Natural killer cell (primary cell): ENCODE data around the gene ZFYVE21. TPM values are rescaled to one million over a fixed set of nuclear protein-coding genes. Genes with fewer than 3 reads are reported as not detected.

Experiments
- ATAC-seq, 3 donors: fragments of 150-1000 bp in 2 of 3; fragments of 200-7000 bp in 1 of 3; cut with Tn5 transposase; 1 replicate in 1 of 3; 2 replicates in 2 of 3; pipeline ENCODE4 v1.10.0; 2021; ENCODE audit warnings: mild to moderate bottlenecking in 2 of 3, moderate library complexity in 2 of 3
- DNase-seq, 2 donors: peaks; one replicate each; pipeline versions ENCODE4 v3.0.0 to v3.0.0-alpha.2; 2013 to 2021; ENCODE audit warnings: mixed read lengths in 1 of 2
- H3K27ac ChIP-seq: one replicate; pipeline ENCODE4 v1.5.1; 2013; ENCODE audit warnings: mild to moderate bottlenecking, low read length
- H3K27me3 ChIP-seq: one replicate; pipeline ENCODE4 v1.6.1; 2013; ENCODE audit warnings: low read length; ENCODE audit not compliant: control insufficient read depth, insufficient read depth
- H3K36me3 ChIP-seq: one replicate; pipeline ENCODE4 v1.6.1; 2013; ENCODE audit warnings: low read length; ENCODE audit not compliant: control insufficient read depth, insufficient read depth
- H3K4me1 ChIP-seq: one replicate; pipeline ENCODE4 v1.6.1; 2013; ENCODE audit warnings: low read length; ENCODE audit not compliant: control insufficient read depth, insufficient read depth
- H3K4me3 ChIP-seq: one replicate; pipeline ENCODE4 v1.5.1; 2013; ENCODE audit warnings: low read length
- H3K9me3 ChIP-seq: one replicate; pipeline ENCODE4 v1.6.1; 2013; ENCODE audit warnings: low read length; ENCODE audit not compliant: control insufficient read depth, insufficient read depth
- H3K27ac Mint-ChIP-seq, 2 donors: one replicate each; pipeline ENCODE4 v1.8.0; 2022; ENCODE audit warnings: mild to moderate bottlenecking in 2 of 2, mixed read lengths in 2 of 2, moderate library complexity in 1 of 2
- H3K27me3 Mint-ChIP-seq, 2 donors: one replicate each; pipeline ENCODE4 v1.8.0; 2022; ENCODE audit warnings: low read depth in 2 of 2, mixed read lengths in 2 of 2
- H3K36me3 Mint-ChIP-seq: one replicate; pipeline ENCODE4 v1.8.0; 2022; ENCODE audit warnings: mixed read lengths
- H3K4me1 Mint-ChIP-seq, 2 donors: one replicate each; pipeline ENCODE4 v1.8.0; 2022; ENCODE audit warnings: mixed read lengths in 2 of 2
- H3K4me3 Mint-ChIP-seq: one replicate; pipeline ENCODE4 v1.8.0; 2022; ENCODE audit warnings: mild to moderate bottlenecking, moderate library complexity, mixed read lengths
- H3K9me3 Mint-ChIP-seq, 2 donors: one replicate each; pipeline ENCODE4 v1.8.0; 2022; ENCODE audit warnings: mixed read lengths in 2 of 2
- WGBS: methylation state at CpG from one replicate; pipeline ENCODE4 v1.1.7; 2013; ENCODE audit warnings: missing lambda C conversion rate; ENCODE audit not compliant: insufficient coverage; 5-methylcytosine and 5-hydroxymethylcytosine counted together
- intact Hi-C: fragments of 100-400 bp; cut with micrococcal nuclease; formaldehyde crosslinking; loops from one replicate; pipeline ENCODE4 v1.14.2; 2022
- total RNA-seq, 4 donors: library from RNA; stranded (reverse); fragments of 120-200 nt in 1 of 4; gene quantifications; one replicate each; pipeline versions ENCODE4 v1.2.3 to v1.2.4, GENCODE V29; 2013 to 2022
- TF ChIP-seq, protein P1 (sequence below): fragments of 200-600 bp; IDR thresholded peaks from one replicate; pipeline ENCODE4 v1.8.0; 2022; ENCODE audit warnings: antibody characterized with exemption

The ZFYVE21 gene
- total RNA-seq, 3 donors from 2014 or later (not counting 1 experiment from before 2014, with no cell fraction given) = 5.9 to 10.7 (median 8.5) TPM

DNA sequence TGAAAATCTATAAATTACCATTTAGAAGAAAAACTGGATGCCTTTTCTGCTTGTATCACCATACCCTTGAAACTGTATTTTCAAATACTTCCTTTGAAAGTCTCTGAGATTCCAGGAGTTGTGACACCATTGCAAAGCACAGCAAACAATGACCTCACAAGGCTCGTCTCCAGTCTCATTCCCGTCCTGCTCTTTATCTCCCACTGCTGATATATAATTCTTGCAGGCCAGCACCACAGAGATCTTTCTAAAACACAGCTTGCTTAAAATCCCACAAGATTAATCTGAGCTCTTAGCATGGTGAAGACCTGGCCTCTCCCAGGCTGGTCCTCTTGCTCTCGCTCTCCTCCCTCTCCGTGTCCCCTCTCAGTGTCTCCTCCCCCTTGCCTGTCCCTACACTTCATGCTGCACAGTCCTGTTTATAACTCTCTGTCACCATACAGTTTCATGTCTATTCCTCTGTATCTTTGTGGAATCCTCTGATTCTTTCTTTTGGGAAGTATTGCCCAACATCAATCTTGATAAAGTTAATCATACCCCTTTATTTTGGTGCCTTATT lies 51.8 kb downstream of the ZFYVE21 start:
- Mint-ChIP-seq H3K36me3 (peaks cover 7% of the 10 kb centered on the region), H3K27ac (no peak overlapping the region), H3K9me3 (peaks cover 0 to 2% of the 10 kb centered on the region in 2 donors), H3K4me1 (peaks cover 0 to 5% of the 10 kb centered on the region in 2 donors), H3K27me3 (no peaks in the 10 kb centered on the region), H3K4me3 (no peak overlapping the region)
- DNase-seq = no peak
- TF ChIP-seq, protein P1, sequence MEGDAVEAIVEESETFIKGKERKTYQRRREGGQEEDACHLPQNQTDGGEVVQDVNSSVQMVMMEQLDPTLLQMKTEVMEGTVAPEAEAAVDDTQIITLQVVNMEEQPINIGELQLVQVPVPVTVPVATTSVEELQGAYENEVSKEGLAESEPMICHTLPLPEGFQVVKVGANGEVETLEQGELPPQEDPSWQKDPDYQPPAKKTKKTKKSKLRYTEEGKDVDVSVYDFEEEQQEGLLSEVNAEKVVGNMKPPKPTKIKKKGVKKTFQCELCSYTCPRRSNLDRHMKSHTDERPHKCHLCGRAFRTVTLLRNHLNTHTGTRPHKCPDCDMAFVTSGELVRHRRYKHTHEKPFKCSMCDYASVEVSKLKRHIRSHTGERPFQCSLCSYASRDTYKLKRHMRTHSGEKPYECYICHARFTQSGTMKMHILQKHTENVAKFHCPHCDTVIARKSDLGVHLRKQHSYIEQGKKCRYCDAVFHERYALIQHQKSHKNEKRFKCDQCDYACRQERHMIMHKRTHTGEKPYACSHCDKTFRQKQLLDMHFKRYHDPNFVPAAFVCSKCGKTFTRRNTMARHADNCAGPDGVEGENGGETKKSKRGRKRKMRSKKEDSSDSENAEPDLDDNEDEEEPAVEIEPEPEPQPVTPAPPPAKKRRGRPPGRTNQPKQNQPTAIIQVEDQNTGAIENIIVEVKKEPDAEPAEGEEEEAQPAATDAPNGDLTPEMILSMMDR = no peak
- no peaks in the 10 kb centered on the region for H3K4me1 ChIP-seq
- H3K9me3 ChIP-seq = no peaks in the 10 kb centered on the region
- over 99% methylated on average over 4 of the region's 4 CpGs for WGBS
- H3K27ac ChIP-seq = no peak overlapping the region
- ATAC-seq = no peak
- peaks cover 3% of the 10 kb centered on the region for H3K36me3 ChIP-seq
- H3K4me3 ChIP-seq = no peak overlapping the region
- intact Hi-C loops = no loop called here
- no peaks in the 10 kb centered on the region for H3K27me3 ChIP-seq

DNA sequence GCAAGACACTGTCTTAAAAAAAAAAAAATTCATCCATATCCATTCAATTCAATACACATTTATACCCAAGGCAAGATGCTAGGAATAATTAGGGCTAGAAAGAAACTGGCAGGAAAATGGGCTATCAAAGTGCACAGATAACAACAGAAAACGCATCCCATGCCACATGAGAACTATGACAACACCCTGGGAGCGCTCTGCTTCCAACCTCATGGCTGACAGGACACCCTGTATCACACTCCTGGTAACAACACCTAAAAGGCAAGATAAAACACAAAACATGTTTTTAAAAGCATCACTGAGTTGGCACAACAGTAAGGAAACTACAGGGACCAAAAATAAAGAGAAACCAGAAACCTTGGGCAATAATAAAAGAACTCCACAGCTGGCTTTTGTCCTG lies 54.9 kb downstream of the ZFYVE21 start:
- Histone ChIP-seq H3K4me1 (no peaks in the 10 kb centered on the region), H3K27ac (no peak overlapping the region), H3K27me3 (no peaks in the 10 kb centered on the region), H3K9me3 (no peaks in the 10 kb centered on the region), H3K36me3 (peaks cover 1% of the 10 kb centered on the region), H3K4me3 (no peak overlapping the region)
- intact Hi-C loops = no loop called here
- ATAC-seq = no peak
- Mint-ChIP-seq H3K36me3 (peaks cover 8% of the 10 kb centered on the region), H3K4me1 (peaks cover 0 to 2% of the 10 kb centered on the region in 2 donors), H3K4me3 (no peak overlapping the region), H3K27me3 (no peaks in the 10 kb centered on the region), H3K9me3 (peaks cover 0 to 2% of the 10 kb centered on the region in 2 donors), H3K27ac (no peak overlapping the region)
- no peak for DNase-seq
- 100% methylated on average over 2 of the region's 2 CpGs for WGBS
- TF ChIP-seq, protein P1 = no peak

DNA sequence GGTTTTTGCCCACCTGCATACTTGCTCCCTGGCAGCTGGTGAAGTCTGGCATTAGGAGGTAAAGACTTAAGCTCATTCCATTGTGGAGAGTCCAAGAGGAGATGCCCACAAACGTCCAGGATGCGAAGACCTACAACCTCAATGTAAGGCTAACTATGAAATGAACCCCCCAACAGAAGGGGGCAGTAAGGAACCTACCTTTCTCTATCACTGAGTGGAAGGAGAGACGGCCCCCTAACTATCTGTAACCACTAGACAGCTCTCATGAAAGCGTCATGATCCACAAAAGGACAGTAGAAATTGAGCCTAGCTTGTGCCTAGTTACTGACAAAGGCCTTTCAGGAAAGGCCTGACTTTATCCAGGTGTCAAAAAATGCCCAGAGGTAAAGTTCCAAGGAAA lies 55.3 kb downstream of the ZFYVE21 start:
- Mint-ChIP-seq H3K36me3 (peaks cover 8% of the 10 kb centered on the region), H3K4me3 (no peak overlapping the region), H3K27me3 (no peaks in the 10 kb centered on the region), H3K9me3 (peaks cover 0 to 2% of the 10 kb centered on the region in 2 donors), H3K27ac (no peak overlapping the region), H3K4me1 (no peaks in the 10 kb centered on the region)
- no peak overlapping the region for H3K27ac ChIP-seq
- H3K27me3 ChIP-seq = no peaks in the 10 kb centered on the region
- TF ChIP-seq, protein P1 = no peak
- 75% methylated on average over 2 of the region's 4 CpGs for WGBS
- intact Hi-C loops = no loop called here
- H3K9me3 ChIP-seq = no peaks in the 10 kb centered on the region
- peaks cover 2% of the 10 kb centered on the region for H3K36me3 ChIP-seq
- H3K4me3 ChIP-seq = no peak overlapping the region
- no peaks in the 10 kb centered on the region for H3K4me1 ChIP-seq
- DNase-seq (no peak), ATAC-seq (no peak)
